Activated naive CD8-positive, alpha-beta T cell treated with anti-CD3 and anti-CD28 coated beads for 36 hours (primary cell): ENCODE results near the gene KRT20. TPM values are rescaled to one million over a fixed set of nuclear protein-coding genes. Genes with fewer than 3 reads are reported as not detected.
A peak's percentile ranks its signal among the peaks of the same experiment; 100 is the strongest.

Experiments used
- DNase-seq: peaks from one replicate; pipeline ENCODE4 v3.0.0; 2021
- H3K27ac Mint-ChIP-seq: one replicate; pipeline ENCODE4 v1.8.0; 2022; ENCODE audit warnings: mild to moderate bottlenecking, moderate library complexity, mixed read lengths
- H3K27me3 Mint-ChIP-seq: one replicate; pipeline ENCODE4 v1.8.0; 2022; ENCODE audit warnings: mild to moderate bottlenecking, mixed read lengths
- H3K36me3 Mint-ChIP-seq: one replicate; pipeline ENCODE4 v1.8.0; 2021; ENCODE audit warnings: mild to moderate bottlenecking, mixed read lengths
- H3K4me1 Mint-ChIP-seq: one replicate; pipeline ENCODE4 v1.8.0; 2021; ENCODE audit warnings: mixed read lengths
- H3K4me3 Mint-ChIP-seq: one replicate; pipeline ENCODE4 v1.8.0; 2022; ENCODE audit warnings: mild to moderate bottlenecking, moderate library complexity, mixed read lengths
- H3K9me3 Mint-ChIP-seq: one replicate; pipeline ENCODE4 v1.8.0; 2022; ENCODE audit warnings: mixed read lengths
- total RNA-seq, 2 experiments: library from RNA; stranded (reverse); gene quantifications; one replicate each; pipeline ENCODE4 v1.2.3, GENCODE V29; 2021

KRT20 gene
- total RNA-seq, 2 experiments from 2014 or later = not detected

DNA sequence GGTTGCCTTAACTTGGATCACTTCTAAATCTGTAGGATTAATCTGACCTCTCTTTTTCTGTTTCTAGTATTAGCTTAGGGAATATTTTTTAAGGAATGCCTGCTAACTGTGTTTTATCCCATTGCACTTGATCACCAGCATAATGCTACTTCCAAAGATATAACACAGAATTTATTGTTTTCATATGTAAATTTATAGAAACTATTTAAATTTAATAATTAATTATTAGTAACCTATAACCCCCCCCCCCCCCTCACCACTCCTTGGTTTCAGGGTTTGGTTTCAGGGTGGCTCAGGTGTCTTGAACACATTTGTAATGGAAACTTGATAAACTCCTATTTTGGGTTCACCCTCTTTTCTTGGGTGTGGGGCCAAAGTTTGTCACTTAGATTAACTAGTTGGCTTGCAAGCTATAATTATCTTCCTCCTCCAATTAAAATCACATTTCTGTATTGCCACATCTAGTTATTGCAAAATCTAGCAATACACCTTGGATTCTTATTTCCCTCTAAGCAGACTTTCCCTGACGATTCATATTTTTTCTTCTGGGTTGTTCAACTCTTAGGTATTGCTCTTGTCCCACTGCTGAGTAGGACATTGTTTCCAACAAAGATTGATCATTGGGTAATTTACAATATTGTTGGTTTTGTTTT lies 36.3 kb downstream of the KRT20 start:
- no peaks in the 10 kb centered on the region for H3K36me3 Mint-ChIP-seq

DNA sequence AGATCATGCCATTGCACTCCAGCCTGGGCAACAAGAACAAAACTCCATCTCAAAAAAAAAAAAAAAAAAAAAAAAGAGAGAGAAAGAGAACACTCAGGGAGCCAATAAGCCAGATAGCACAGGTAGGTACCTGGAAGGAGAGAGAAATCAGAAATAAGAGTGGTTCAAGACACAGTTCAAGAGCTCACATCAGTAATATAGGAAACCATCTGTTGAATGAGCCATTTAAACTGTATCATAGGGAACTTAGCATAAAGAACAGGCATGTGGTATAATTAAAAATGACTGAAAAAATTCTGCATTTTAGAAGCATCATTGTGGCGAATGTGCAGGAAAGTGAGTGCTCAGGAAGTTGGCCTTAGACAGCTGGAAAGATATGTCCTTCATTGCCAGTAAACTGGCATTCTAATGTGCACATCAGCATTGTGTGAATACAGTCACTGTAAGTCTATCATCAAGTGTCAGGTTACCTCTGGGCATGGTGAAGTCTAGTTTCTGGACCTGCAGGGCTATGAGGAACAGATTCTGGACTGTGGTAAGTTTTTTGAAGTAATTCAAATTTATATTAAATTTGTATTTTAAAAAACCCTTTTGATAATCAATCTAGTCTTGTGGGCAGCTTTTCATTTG lies 38.4 kb downstream of the KRT20 start:
- no peak for DNase-seq
- Mint-ChIP-seq H3K27me3 (peaks cover 16% of the 10 kb centered on the region), H3K27ac (no peak overlapping the region), H3K36me3 (no peaks in the 10 kb centered on the region), H3K4me3 (no peak overlapping the region), H3K9me3 (no peaks in the 10 kb centered on the region), H3K4me1 (no peaks in the 10 kb centered on the region)

More for the DNA sequence above, 36.3 kb downstream of the KRT20 start:
- Mint-ChIP-seq H3K4me3 (no peak overlapping the region), H3K27ac (no peak overlapping the region), H3K27me3 (peaks cover 20% of the 10 kb centered on the region), H3K4me1 (no peaks in the 10 kb centered on the region), H3K9me3 (no peaks in the 10 kb centered on the region)
- DNase-seq = no peak

DNA sequence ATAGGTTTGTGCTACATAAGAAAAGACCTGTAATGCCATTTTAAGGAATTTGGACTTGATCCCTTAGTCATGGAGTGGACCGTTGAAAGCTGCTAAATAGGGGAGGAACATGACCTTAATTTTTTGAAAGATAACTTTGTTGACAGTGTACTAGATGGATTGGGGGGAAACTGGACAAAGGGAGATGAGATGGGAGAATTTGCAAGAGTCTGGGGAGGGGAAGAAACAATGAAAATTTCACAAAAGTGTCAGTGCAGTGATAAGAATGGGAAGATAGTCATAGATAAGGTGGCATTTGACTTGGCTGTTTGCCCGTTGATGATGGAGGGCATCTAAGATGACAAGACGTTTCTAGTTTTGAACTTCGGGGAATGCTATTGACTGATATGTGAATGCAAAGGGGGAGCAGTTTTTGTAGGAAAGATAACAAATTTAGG lies 40.4 kb downstream of the KRT20 start:
- Mint-ChIP-seq H3K9me3 (no peaks in the 10 kb centered on the region), H3K27ac (no peak overlapping the region), H3K36me3 (no peaks in the 10 kb centered on the region), H3K4me1 (no peaks in the 10 kb centered on the region), H3K27me3 (peaks cover 16% of the 10 kb centered on the region), H3K4me3 (no peak overlapping the region)
- DNase-seq = no peak

DNA sequence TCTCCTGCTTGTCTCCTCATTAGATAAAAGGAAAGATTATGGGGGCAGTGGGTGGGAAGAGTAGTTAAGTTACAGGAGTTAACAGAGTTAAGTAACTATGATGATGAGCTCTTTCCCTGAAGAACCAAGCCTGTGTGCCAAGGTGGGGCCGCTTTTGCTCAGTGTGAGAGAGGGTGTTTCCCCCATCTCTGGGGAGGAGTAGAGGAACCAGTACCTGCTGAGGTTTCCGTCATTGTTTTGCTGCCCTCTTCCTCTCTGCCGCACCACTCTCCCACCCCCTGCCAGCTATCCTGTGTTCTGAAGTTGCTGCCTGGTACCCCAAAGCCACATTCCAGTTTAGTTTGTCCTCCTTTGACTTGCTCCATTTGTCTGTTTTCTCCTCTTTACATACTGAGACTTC lies 41.8 kb downstream of the KRT20 start:
- Mint-ChIP-seq H3K27ac (no peak overlapping the region), H3K27me3 (peaks cover 16% of the 10 kb centered on the region), H3K4me3 (no peak overlapping the region), H3K9me3 (no peaks in the 10 kb centered on the region), H3K4me1 (no peaks in the 10 kb centered on the region), H3K36me3 (no peaks in the 10 kb centered on the region)
- no peak for DNase-seq

DNA sequence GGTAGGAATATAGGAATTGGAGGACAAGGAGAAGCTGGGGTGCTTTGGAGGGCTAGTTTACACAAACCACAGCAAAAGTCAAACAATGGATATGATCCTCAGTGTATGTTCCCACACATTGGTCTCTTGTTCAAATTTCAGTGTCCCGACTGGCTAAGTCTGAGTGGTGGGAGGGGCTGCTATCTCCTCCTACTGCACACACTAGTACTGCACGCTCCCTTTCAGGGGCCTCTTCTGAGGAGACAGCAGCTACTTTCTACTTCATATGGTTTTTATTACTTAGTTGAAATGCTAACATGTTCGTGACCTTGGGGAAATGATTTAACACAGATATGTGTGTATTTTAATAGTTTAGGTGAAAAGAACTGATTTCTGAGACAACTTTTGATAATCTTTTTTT lies 43.8 kb downstream of the KRT20 start:
- Mint-ChIP-seq H3K4me1 (no peaks in the 10 kb centered on the region), H3K4me3 (no peak overlapping the region), H3K27ac (no peak overlapping the region), H3K27me3 (peaks cover 16% of the 10 kb centered on the region), H3K9me3 (no peaks in the 10 kb centered on the region), H3K36me3 (no peaks in the 10 kb centered on the region)
- DNase-seq = no peak

DNA sequence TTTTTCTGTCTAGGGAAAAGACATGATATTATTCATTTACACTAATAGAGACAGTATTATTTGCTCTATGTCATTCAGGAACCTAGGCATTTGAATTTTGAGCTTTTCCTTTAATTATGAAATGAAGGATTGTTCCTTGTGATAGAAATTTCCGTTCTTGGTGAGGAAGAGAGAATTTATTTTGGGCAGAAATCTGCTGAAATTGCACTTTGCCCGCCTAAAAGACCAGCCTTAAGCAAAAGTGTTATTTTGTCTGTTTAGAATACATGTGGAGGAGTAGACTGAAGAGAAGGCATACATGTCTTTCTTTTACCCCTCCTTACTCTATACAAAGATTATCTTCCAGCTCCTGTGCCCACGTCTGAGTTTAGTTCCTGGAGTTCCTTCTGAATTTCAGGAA lies 45.8 kb downstream of the KRT20 start:
- DNase-seq = no peak
- Mint-ChIP-seq H3K4me3 (no peak overlapping the region), H3K36me3 (peaks cover 2% of the 10 kb centered on the region), H3K27me3 (no peaks in the 10 kb centered on the region), H3K4me1 (no peaks in the 10 kb centered on the region), H3K9me3 (no peaks in the 10 kb centered on the region), H3K27ac (no peak overlapping the region)

DNA sequence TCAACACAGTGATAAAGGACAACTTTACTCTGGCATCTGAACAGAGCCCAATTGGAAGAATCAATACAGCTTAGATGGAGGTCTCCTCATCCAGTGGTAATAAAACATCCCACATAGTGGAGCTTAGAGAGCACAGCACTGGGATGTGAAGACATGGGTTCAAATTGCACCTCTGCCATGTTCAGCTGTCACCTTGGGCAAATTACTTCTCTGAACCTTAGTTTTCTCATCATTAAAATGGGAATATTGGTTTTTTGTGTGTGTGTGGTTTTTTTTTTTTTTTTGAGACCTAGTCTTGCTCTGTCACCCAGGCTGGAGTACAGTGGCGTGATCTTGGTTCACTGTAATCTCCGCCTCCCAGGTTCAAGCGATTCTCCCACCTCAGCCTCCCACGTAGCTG lies 49.0 kb downstream of the KRT20 start:
- H3K36me3 Mint-ChIP-seq = peaks cover 2% of the 10 kb centered on the region
- H3K9me3 Mint-ChIP-seq = no peaks in the 10 kb centered on the region
- no peak for DNase-seq
- no peak overlapping the region for H3K4me3 Mint-ChIP-seq
- H3K4me1 Mint-ChIP-seq = peaks cover 5% of the 10 kb centered on the region
- H3K27me3 Mint-ChIP-seq = no peaks in the 10 kb centered on the region
- H3K27ac Mint-ChIP-seq = no peak overlapping the region

DNA sequence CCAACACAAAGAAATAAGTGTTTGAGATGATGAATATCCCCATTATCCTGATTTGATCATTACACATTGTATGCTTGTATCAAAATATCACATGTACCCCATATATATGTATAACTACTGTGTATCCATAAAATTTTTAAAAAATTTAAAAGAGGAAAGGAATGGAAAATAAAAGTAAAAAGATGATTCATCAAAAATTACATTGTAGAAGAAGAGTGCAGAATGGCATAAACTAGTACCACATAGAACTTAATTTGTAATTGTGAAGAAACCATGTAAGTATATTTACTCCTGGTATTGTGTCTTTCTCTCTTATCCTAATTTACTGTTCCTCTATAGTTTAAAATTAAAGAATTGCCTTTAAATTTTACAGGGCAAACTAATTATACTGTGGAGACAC lies 51.2 kb downstream of the KRT20 start:
- Mint-ChIP-seq H3K9me3 (no peaks in the 10 kb centered on the region), H3K36me3 (peaks cover 10% of the 10 kb centered on the region), H3K4me1 (peaks cover 5% of the 10 kb centered on the region), H3K4me3 (no peak overlapping the region), H3K27me3 (no peaks in the 10 kb centered on the region), H3K27ac (no peak overlapping the region)
- no peak for DNase-seq

DNA sequence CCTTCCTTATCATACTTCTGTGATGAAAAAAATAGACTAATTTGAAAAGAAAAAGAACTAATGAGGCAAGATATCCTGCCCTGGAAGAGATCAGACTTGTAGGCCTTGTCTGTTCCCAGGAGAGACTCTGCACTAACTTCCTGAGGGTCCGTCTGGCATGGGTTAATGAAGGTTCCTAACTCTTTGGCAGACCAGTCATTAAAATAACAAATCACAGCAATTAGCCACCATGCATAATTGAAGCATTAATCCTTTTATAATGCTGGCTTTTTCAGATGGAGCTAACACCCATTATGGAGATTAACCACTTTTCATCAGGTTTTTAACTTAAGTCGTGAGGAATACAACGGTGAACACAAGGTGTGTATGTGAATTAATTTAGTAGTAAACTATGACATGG lies 52.2 kb downstream of the KRT20 start:
- Mint-ChIP-seq H3K36me3 (peaks cover 12% of the 10 kb centered on the region), H3K4me1 (peaks cover 8% of the 10 kb centered on the region), H3K27ac (no peak overlapping the region), H3K9me3 (no peaks in the 10 kb centered on the region), H3K27me3 (no peaks in the 10 kb centered on the region), H3K4me3 (no peak overlapping the region)
- no peak for DNase-seq

DNA sequence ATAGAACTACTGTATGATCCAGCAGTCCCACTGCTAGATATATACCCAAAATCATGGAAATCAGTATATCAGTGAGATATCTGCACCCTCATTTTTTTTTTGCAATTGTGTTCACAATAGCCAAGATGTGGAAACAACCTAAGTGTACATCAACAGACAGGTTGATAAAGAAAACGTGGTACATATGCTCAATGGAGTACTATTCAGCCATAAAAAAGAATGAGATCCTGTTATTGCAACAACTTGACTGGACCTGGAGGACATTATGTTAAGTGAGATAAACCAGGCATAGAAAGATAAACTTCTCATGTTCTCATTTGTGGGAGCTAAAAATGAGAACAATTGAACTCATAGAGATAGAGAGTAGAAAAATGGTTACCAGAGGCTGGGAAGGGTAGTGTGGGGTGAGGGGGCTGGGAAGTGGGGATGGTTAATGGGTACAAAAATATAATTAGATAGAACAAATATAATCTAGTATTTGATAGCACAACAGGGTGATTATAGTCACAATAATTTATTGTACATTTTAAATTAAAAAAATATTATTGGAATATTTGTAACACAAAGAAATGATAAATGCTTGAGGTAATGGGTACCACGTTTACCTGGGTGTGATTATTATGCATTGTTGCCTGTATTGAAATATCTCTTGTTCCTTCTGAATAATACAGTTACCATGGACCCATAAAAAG lies 54.8 kb downstream of the KRT20 start:
- Mint-ChIP-seq H3K4me1 (peaks cover 19% of the 10 kb centered on the region), H3K9me3 (no peaks in the 10 kb centered on the region), H3K4me3 (no peak overlapping the region), H3K27me3 (peaks cover 6% of the 10 kb centered on the region), H3K27ac (no peak overlapping the region), H3K36me3 (peaks cover 18% of the 10 kb centered on the region)
- no peak for DNase-seq

DNA sequence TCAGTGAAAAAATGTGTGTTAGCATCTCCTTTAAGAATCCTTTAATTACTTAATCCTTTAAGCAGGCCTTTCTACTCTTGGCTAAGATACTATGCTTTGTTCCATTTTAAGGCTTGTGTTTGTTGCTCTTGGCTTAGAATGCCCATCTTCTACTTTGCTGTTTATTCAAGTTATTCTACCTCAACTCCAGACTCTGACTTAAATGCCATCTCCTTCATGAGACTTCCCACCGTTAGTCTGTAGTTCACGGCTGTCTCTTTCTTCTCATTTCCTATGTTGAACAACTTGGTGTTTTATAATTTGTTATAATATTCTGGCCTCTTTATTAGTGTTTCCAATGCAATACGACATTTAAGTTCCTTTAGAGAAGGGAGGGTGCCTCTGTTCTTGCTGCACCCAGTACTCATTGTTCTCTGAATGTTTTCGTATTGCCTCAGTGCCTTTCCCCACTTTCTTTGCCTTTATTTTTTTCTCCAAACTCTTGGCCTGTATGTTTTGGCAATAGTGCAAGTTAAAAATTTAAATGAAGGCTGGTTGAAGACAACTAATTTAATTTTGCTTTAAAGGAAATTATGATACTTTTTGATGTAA lies 56.5 kb downstream of the KRT20 start:
- H3K27me3 Mint-ChIP-seq = peaks cover 6% of the 10 kb centered on the region
- no peaks in the 10 kb centered on the region for H3K9me3 Mint-ChIP-seq
- no peak for DNase-seq
- peaks cover 25% of the 10 kb centered on the region for H3K36me3 Mint-ChIP-seq
- no peak overlapping the region for H3K4me3 Mint-ChIP-seq
- peaks cover 24% of the 10 kb centered on the region for H3K4me1 Mint-ChIP-seq
- no peak overlapping the region for H3K27ac Mint-ChIP-seq

DNA sequence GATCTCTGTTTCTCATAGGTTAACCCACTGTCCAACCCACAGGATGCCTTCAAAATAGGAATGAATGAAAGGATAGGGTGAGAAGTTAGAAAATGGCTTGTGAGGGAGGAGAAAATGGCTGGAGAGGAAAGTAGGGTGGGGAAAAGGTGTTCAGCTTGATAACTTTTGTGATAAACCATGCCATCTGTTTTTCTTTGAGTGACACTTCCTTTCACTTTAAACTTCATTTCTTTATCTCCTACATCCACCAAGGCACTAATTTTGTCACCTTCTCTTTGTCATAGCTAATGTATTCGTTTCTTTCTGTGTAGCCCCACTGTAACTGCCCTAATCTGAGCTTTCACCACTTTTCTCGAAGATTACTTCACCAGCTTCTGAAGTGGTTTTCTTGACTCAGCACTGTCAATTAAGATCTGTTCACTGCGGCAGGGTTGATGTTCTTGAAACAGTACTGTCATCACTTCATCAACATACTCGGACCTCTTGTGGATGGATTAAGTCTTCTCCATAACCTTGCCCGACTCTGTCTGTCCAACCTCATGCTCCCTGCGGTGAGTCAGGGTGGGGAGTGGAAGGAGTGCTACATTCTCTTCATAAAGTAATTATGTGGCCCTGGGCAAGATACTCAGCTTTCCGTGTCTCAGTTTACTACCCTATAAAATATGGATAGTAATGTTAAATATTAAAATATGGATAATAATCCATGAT lies 57.1 kb downstream of the KRT20 start:
- H3K27ac Mint-ChIP-seq = peak overlapping the region; percentile 12
- H3K9me3 Mint-ChIP-seq = no peaks in the 10 kb centered on the region
- H3K36me3 Mint-ChIP-seq = peaks cover 25% of the 10 kb centered on the region
- H3K27me3 Mint-ChIP-seq = peaks cover 6% of the 10 kb centered on the region
- peak overlapping the region; percentile 23 for H3K4me3 Mint-ChIP-seq
- no peak for DNase-seq
- H3K4me1 Mint-ChIP-seq = peaks cover 22% of the 10 kb centered on the region
